GM12874 (cell line): Measurements from ENCODE around the gene SIK2.
A peak's percentile ranks its signal among the peaks of the same experiment; 100 is the strongest.

ENCODE experiments used
- CTCF ChIP-seq: IDR thresholded peaks from 2 replicates; pipeline ENCODE4 v1.5.1; 2011; ENCODE audit warnings: low read depth, mild to moderate bottlenecking, control low read depth, low read length, moderate library complexity; ENCODE audit not compliant: insufficient read depth

SIK2 gene

GRCh38 chr11:111776398-111777093 is 174.3 kb downstream of the SIK2 start:
- no peak for TF ChIP-seq CTCF

GRCh38 chr11:111777094-111778046 is 175.1 kb downstream of the SIK2 start:
- peak; percentile 49; the same call in 1 of the 2 replicates for TF ChIP-seq CTCF

GRCh38 chr11:111778047-111778558 is 175.9 kb downstream of the SIK2 start:
- TF ChIP-seq CTCF: no peak

- TF ChIP-seq CTCF: no peak
These were observed 176.9 kb downstream of the SIK2 start for GRCh38 chr11:111779118-111779517.
